Fibroblast of lung (primary cell): ENCODE data around the gene CARMIL1.

Experiments used
- CTCF ChIP-seq, 2 donors: IDR thresholded peaks in 1 of 2; conservative IDR thresholded peaks in 1 of 2; 1 replicate in 1 of 2; 2 replicates in 1 of 2; pipeline ENCODE4 v1.5.1; 2011 to 2012; ENCODE audit warnings: low read length in 2 of 2, control low read depth in 1 of 2, inconsistent platforms in 1 of 2, low read depth in 1 of 2, mild to moderate bottlenecking in 1 of 2
- EZH2 ChIP-seq: IDR thresholded peaks from 2 replicates; pipeline ENCODE4 v1.5.1; 2012; ENCODE audit warnings: low read length, control low read depth, mild to moderate bottlenecking; ENCODE audit errors: missing control alignments

GRCh38 chr6:25623879-25624278, 344.7 kb downstream of the CARMIL1 start:
- no peak for TF ChIP-seq CTCF (conservative IDR thresholded peaks at IDR 0.05 in 1 of 2, IDR thresholded peaks at IDR 0.05 in 1 of 2; ENCODE audit: low read depth in 1 of 2, low read length in 2 of 2)
- TF ChIP-seq EZH2, result no peak
